HEK293T (cell line): ENCODE data around the gene NGF.
"Not testable (repeated sequence)": the region's sequence is repeated elsewhere in the genome, so short reads cannot be mapped to it uniquely, and the experiment has no call there.

Experiments
- CTCF ChIA-PET: fragments of 350-600 bp; formaldehyde crosslinking; extraction: SDS; loops from one replicate; lab custom pipeline; 2021; ENCODE audit warnings: antibody characterized with exemption, inconsistent platforms; lab: Yijun Ruan, JAX
- POLR2A ChIA-PET: fragments of 350-600 bp; formaldehyde crosslinking; extraction: SDS; loops from one replicate; lab custom pipeline; 2020; ENCODE audit warnings: antibody characterized with exemption, inconsistent platforms; lab: Yijun Ruan, JAX
- DNase-seq: peaks from one replicate; pipeline ENCODE4 v3.0.0; 2012; ENCODE audit warnings: mixed read lengths; ENCODE audit errors: extremely low spot score
- ARNT ChIP-seq: fragments of 450-650 bp; IDR thresholded peaks from 2 replicates; pipeline ENCODE4 v1.6.1; 2017; ENCODE audit warnings: mild to moderate bottlenecking
- BHLHE40 ChIP-seq: fragments of 450-650 bp; IDR thresholded peaks from 2 replicates; pipeline ENCODE4 v1.6.1; 2016; ENCODE audit warnings: mild to moderate bottlenecking, moderate library complexity, borderline replicate concordance
- CTBP1 ChIP-seq: fragments of 450-650 bp; IDR thresholded peaks from 2 replicates; pipeline ENCODE4 v1.6.1; 2016; ENCODE audit warnings: borderline replicate concordance
- ELF4 ChIP-seq: fragments of 450-650 bp; IDR thresholded peaks from 2 replicates; pipeline ENCODE4 v1.6.1; 2017; ENCODE audit warnings: antibody characterized with exemption
- FOXA1 ChIP-seq: fragments of 450-650 bp; IDR thresholded peaks from 2 replicates; pipeline ENCODE4 v1.6.1; 2016; ENCODE audit warnings: mild to moderate bottlenecking
- FOXK2 ChIP-seq: fragments of 450-650 bp; IDR thresholded peaks from 2 replicates; pipeline ENCODE4 v1.6.1; 2016; ENCODE audit warnings: mild to moderate bottlenecking
- FOXM1 ChIP-seq: fragments of 450-650 bp; IDR thresholded peaks from 2 replicates; pipeline ENCODE4 v1.6.1; 2017; ENCODE audit warnings: mild to moderate bottlenecking, borderline replicate concordance
- HDGF ChIP-seq: fragments of 450-650 bp; IDR thresholded peaks from 2 replicates; pipeline ENCODE4 v1.6.1; 2017; ENCODE audit warnings: antibody characterized with exemption, borderline replicate concordance
- L3MBTL2 ChIP-seq: fragments of 450-650 bp; conservative IDR thresholded peaks from 2 replicates; pipeline ENCODE4 v1.6.1; 2016; ENCODE audit warnings: mild to moderate bottlenecking
- LEF1 ChIP-seq: fragments of 450-650 bp; IDR thresholded peaks from 2 replicates; pipeline ENCODE4 v1.6.1; 2017; ENCODE audit warnings: mild to moderate bottlenecking, borderline replicate concordance
- NFRKB ChIP-seq: fragments of 450-650 bp; IDR thresholded peaks from 2 replicates; pipeline ENCODE4 v1.6.1; 2016; ENCODE audit warnings: mild to moderate bottlenecking, moderate library complexity
- SP1 ChIP-seq: fragments of 450-650 bp; IDR thresholded peaks from 2 replicates; pipeline ENCODE4 v1.6.1; 2017
- SUZ12 ChIP-seq: fragments of 450-650 bp; IDR thresholded peaks from 2 replicates; pipeline ENCODE4 v1.6.1; 2016; ENCODE audit warnings: mild to moderate bottlenecking
- TARDBP ChIP-seq: fragments of 450-650 bp; IDR thresholded peaks from 2 replicates; pipeline ENCODE4 v1.6.1; 2016
- ZNF384 ChIP-seq: fragments of 450-650 bp; IDR thresholded peaks from 2 replicates; pipeline ENCODE4 v1.6.1; 2016
- TF ChIP-seq, protein P1 (sequence below): fragments of 450-650 bp; IDR thresholded peaks from 2 replicates; pipeline ENCODE4 v1.6.1; 2016

NGF gene

DNA sequence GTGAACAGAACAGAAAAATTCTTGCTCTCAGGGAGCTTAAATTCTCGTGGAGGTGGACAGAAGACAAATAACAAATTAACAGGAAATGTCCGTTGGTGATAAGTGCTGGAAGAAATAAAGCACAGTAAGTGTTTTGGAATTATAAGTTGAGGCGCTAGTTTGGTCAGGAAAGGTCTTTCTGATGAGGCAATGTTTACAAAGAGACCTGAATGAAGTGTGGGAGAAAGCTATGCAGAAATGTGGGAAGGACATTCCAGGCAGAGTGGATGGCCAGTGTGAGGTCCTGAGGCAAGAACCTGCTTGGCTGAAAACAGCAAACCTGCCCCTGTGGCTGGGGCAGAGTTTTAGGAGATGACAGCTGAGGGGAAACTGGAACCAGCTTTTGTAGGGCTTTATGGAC, 23.3 kb downstream of the NGF start:
- CTCF ChIA-PET, result no interaction called here
- TF ChIP-seq BHLHE40 (no peak), NFRKB (no peak), ELF4 (no peak), SP1 (no peak), L3MBTL2 (no peak), ZNF384 (no peak), HDGF (no peak)
- POLR2A ChIA-PET, result no interaction called here
- DNase-seq, result no peak

DNA sequence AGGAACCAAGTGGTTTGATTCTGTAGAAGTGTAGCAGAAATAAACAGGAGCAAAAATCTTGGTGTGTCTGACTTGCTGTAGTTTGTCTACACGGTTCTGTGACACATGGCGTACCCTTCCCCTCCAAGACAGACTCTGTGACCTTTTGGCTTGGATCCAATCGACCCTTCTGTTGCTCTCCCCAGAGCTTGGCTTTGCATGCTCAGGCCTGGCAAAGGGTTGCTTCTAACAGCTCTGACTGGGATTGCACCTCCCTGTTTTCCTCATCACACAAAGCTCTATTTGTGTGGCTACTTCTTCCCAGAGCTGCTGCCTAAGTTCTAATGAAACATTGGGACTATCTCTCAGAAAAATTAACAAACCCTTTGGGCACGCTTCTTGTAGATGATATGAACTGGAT, 24.0 kb downstream of the NGF start:
- POLR2A ChIA-PET, result no interaction called here
- CTCF ChIA-PET, result no interaction called here
- TF ChIP-seq TARDBP, result no peak
- no peak for TF ChIP-seq ZNF384
- TF ChIP-seq ARNT, result no peak
- TF ChIP-seq ELF4, result no peak
- no peak for TF ChIP-seq SUZ12
- TF ChIP-seq FOXK2, result no peak
- TF ChIP-seq LEF1, result no peak
- no peak for TF ChIP-seq HDGF
- TF ChIP-seq, protein P1, sequence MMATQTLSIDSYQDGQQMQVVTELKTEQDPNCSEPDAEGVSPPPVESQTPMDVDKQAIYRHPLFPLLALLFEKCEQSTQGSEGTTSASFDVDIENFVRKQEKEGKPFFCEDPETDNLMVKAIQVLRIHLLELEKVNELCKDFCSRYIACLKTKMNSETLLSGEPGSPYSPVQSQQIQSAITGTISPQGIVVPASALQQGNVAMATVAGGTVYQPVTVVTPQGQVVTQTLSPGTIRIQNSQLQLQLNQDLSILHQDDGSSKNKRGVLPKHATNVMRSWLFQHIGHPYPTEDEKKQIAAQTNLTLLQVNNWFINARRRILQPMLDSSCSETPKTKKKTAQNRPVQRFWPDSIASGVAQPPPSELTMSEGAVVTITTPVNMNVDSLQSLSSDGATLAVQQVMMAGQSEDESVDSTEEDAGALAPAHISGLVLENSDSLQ, result no peak
- no peak for TF ChIP-seq BHLHE40
- TF ChIP-seq NFRKB, result no peak
- no peak for TF ChIP-seq L3MBTL2
- DNase-seq, result no peak

DNA sequence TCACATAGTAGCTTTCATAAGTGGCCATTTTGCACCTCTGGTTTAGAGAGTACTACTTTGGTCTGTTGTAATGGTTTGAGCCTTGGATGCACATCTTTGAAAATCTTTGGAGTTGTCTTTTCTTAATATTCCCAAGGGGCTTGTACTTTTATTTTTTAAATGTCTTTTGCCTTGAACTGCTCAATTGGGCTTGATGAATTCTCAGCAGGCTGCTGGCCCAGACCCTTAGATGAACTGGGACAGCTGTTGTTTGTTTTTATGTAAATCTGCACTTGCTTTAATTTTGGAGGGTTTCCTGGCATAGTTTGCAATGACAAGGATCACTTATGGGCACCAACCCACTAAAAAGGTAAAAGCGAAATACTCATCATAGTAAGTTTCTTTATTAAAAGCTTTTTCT, 24.9 kb downstream of the NGF start:
- CTCF ChIA-PET, result no interaction called here
- DNase-seq, result no peak
- POLR2A ChIA-PET, result no interaction called here
- TF ChIP-seq ARNT (no peak), BHLHE40 (no peak)
- TF ChIP-seq, protein P1, result no peak

DNA sequence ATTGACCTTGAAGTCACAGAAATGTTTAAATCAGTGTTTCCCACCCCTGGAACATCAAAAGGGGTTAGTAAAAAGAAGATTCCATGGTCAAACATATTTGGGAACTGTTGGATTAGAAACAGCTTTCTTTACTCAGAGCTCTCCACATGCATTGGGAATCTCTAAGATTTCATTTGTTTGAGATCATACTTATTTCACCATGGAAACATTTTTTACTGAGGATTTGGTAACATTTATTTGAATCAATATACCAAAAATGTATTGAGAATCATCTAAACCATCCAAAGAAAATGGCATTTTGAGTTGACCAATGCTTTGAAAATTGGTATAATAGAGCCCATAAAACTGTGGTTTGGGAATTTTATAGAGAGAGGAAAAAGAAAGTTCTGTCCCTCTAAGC, 25.3 kb downstream of the NGF start:
- DNase-seq, result no peak
- no peak for TF ChIP-seq HDGF
- CTCF ChIA-PET, result no interaction called here
- POLR2A ChIA-PET, result no interaction called here

DNA sequence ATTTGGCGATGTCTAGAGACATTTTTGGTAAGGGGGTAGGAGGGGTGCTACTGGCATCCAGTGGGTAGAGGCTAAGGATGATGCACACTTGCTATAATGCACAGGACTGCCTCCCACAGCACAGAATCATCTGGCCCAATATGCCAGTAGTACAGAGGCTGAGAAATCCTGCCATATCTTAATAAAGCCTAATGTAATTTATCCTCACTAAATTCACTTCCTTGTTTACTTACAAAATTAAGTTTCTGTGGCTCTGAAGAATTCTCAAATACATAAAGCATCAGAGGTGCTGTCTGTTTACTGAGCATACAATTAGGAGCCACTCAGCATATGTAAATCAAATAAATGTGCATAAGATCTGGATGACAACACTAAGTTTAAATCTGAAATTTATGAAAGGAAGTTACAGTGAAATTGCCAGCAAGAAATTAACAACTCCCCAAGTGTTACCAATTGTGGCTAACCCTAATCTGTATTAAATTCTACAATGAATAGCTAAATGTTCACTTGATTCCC, 26.5 kb downstream of the NGF start:
- TF ChIP-seq HDGF, result no peak
- TF ChIP-seq TARDBP, result no peak
- TF ChIP-seq, protein P1, result no peak
- TF ChIP-seq CTBP1, result no peak
- TF ChIP-seq BHLHE40, result no peak
- no peak for TF ChIP-seq ZNF384
- TF ChIP-seq FOXA1, result no peak
- no peak for TF ChIP-seq L3MBTL2
- no peak for TF ChIP-seq FOXM1
- TF ChIP-seq ARNT, result no peak
- no peak for TF ChIP-seq FOXK2
- no peak for TF ChIP-seq ELF4
- no peak for TF ChIP-seq NFRKB
- ChIA-PET CTCF (no interaction called here), POLR2A (no interaction called here)
- DNase-seq, result no peak

DNA sequence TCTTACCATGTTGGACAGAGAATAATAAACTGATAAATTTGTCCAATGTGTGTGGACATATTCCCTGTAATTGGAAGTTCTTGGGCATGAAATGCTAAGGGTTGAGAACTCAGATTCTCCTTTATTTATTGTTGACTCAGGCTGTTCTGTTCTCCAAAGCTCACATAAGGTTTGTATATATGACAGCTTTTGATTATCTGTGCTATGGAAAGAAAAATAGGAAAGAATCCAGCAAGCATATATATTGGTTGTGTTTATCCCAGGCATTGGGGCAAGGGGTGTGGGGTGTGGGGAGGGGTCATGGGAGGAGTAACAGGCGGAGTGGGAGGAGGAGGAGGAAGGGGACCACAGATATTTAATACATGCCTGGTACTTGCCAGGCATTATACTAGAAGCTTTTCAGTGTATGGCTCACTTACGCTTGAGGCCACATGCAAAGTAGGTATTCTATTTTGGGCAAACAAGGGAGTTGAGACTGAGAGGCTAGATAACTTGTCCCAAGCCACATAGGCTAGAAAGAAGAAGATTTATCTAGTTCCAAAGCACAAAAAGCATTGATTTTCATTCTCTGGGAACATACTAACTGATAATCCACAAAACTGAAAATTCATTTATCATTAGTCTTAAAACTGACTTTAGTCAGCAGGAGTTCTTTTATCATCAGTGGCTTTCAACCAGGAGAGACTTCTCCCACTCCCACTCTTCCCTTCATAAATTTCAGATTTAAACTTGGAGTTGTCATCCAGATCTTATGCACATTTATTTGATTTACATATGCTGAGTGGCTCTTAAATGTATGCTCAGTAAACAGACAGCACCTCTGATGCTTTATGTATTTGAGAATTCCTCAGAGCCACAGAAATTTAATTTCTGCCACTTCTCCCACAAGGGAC, 27.2 kb downstream of the NGF start:
- DNase-seq, result no peak
- CTCF ChIA-PET, result no interaction called here
- POLR2A ChIA-PET, result no interaction called here
- TF ChIP-seq, protein P1, result no peak
- no peak for TF ChIP-seq SP1
- TF ChIP-seq FOXM1, result no peak
- TF ChIP-seq ZNF384, result no peak
- TF ChIP-seq CTBP1, result no peak
- TF ChIP-seq HDGF, result no peak
- no peak for TF ChIP-seq LEF1
- no peak for TF ChIP-seq FOXA1
- TF ChIP-seq NFRKB, result no peak
- no peak for TF ChIP-seq ELF4
- no peak for TF ChIP-seq ARNT
- no peak for TF ChIP-seq FOXK2
- TF ChIP-seq BHLHE40, result no peak
- no peak for TF ChIP-seq SUZ12
- TF ChIP-seq L3MBTL2, result no peak
- TF ChIP-seq TARDBP, result no peak

DNA sequence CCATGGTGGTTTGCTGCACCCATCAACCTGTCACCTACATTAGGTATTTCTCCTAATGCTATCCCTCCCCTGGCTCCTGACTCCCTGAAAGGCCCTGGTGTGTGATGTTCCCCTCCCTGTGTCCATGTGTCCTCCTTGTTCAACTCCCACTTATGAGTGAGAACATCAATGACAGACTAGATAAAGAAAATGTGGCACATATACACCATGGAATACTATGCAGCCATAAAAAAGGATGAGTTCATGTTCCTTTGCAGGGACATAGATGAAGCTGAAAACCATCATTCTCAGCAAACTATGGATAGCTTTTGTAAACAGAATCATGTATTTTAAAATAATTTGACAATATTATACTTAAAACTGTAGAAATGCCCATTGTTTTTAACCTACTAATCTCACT, 28.5 kb downstream of the NGF start:
- CTCF ChIA-PET, POLR2A ChIA-PET, DNase-seq: not testable (repeated sequence)
